ENCODE measurements around the gene NUTM2A. TPM values are rescaled to one million over a fixed set of nuclear protein-coding genes. Genes with fewer than 3 reads are reported as not detected.

Gene NUTM2A
- total RNA-seq, 2 donors from 2014 or later = 0.81 to 2.7 TPM

Other genes starting within 250 kb of the NUTM2A start
- not detected for gene FAM25A, start 205.2 kb upstream of the NUTM2A start, total RNA-seq
- 100 to 1,000 TPM; 141 to 189 TPM for gene GLUD1, start 130.6 kb upstream of the NUTM2A start, total RNA-seq
- gene SHLD2, start 130.2 kb upstream of the NUTM2A start, total RNA-seq = 10 to 100 TPM; 18.1 to 28.9 TPM
- gene NUTM2D, start 132.3 kb downstream of the NUTM2A start, total RNA-seq = 10 to 100 TPM in 1 of 2 donors, 1 to 10 TPM in 1; 2.0 to 11.8 TPM